SU-DHL-6 (cell line): Measurements from ENCODE around the gene RIN3.

Source experiments
- H2AFZ ChIP-seq: fragments of 200-600 bp; sonication (generic); 2 replicates; pipeline ENCODE4 v1.6.1; 2014; ENCODE audit warnings: low read depth, mild to moderate bottlenecking, moderate library complexity, mixed read lengths, antibody characterized with exemption, low read length; ENCODE audit not compliant: severe bottlenecking
- H3F3A ChIP-seq: fragments of 200-600 bp; shearing (Covaris generic); 2 replicates; pipeline ENCODE4 v1.6.0; 2016; ENCODE audit warnings: antibody characterized with exemption, mild to moderate bottlenecking; ENCODE audit not compliant: insufficient read depth
- H3K27ac ChIP-seq: fragments of 200-600 bp; sonication (generic); 2 replicates; pipeline ENCODE4 v1.5.1; 2016; ENCODE audit warnings: low read depth, mild to moderate bottlenecking, low read length, moderate library complexity, mixed read lengths
- H3K27me3 ChIP-seq: fragments of 200-600 bp; sonication (generic), shearing (Covaris generic); 2 replicates; pipeline ENCODE4 v1.6.0; 2014; ENCODE audit warnings: mild to moderate bottlenecking, low read length
- H3K36me3 ChIP-seq: fragments of 200-600 bp; sonication (generic); 2 replicates; pipeline ENCODE4 v1.6.1; 2014; ENCODE audit warnings: mild to moderate bottlenecking, low read length, mixed read lengths
- H3K4me2 ChIP-seq: fragments of 300-600, 200-600 bp; shearing (Covaris generic), sonication (generic); 2 replicates; pipeline ENCODE4 v1.6.0; 2014; ENCODE audit warnings: low read length, low read depth, mild to moderate bottlenecking; ENCODE audit not compliant: poor library complexity, severe bottlenecking
- H3K4me3 ChIP-seq: fragments of 200-600 bp; sonication (generic); 2 replicates; pipeline ENCODE4 v1.5.1; 2014; ENCODE audit warnings: antibody characterized with exemption, low read length, mild to moderate bottlenecking, mixed read lengths; ENCODE audit not compliant: insufficient read depth, poor library complexity, severe bottlenecking
- H3K79me2 ChIP-seq: fragments of 200-600 bp; sonication (generic); 2 replicates; pipeline ENCODE4 v1.6.1; 2014; ENCODE audit warnings: mild to moderate bottlenecking, low read length, moderate library complexity; ENCODE audit not compliant: insufficient read depth
- H3K9ac ChIP-seq: fragments of 200-600 bp; sonication (generic); 2 replicates; pipeline ENCODE4 v1.7.0; 2014; ENCODE audit warnings: mild to moderate bottlenecking, low read length
- H3K9me2 ChIP-seq: fragments of 200-600 bp; sonication (generic); replicated peaks from 2 replicates; pipeline ENCODE4 v1.6.1; 2014; ENCODE audit warnings: low read length; ENCODE audit not compliant: insufficient read depth
- H3K9me3 ChIP-seq: fragments of 200-600 bp; sonication (generic); 2 replicates; pipeline ENCODE4 v1.6.1; 2014; ENCODE audit warnings: low read length, mixed read lengths; ENCODE audit not compliant: insufficient read depth
- H4K20me1 ChIP-seq: fragments of 200-600 bp; sonication (generic); 2 replicates; pipeline ENCODE4 v1.6.1; 2014; ENCODE audit warnings: low read depth, mild to moderate bottlenecking, antibody characterized with exemption, low read length, moderate library complexity, mixed read lengths
- CTCF ChIP-seq: fragments of 200-600 bp; sonication (generic); IDR thresholded peaks from one replicate; pipeline ENCODE4 v1.5.1; 2017; ENCODE audit warnings: antibody characterized with exemption, mild to moderate bottlenecking, low read length, moderate library complexity; ENCODE audit not compliant: insufficient read depth, poor library complexity, severe bottlenecking
- EZH2phosphoT487 ChIP-seq: fragments of 200-600 bp; sonication (generic), shearing (Covaris generic); conservative IDR thresholded peaks from 2 replicates; pipeline ENCODE4 v1.6.1; 2018; ENCODE audit warnings: mild to moderate bottlenecking, antibody characterized with exemption, low read length, moderate library complexity, mixed read lengths

RIN3 gene

GRCh38 chr14:92615451-92615850 is 101.9 kb downstream of the RIN3 start:
- H3K9ac ChIP-seq = no peak overlapping the region
- H3K79me2 ChIP-seq = no peaks in the 10 kb centered on the region
- H3K4me3 ChIP-seq = no peak overlapping the region
- no peaks in the 10 kb centered on the region for H3K27me3 ChIP-seq
- H3K9me2 ChIP-seq = no peaks in the 10 kb centered on the region
- no peaks in the 10 kb centered on the region for H3K9me3 ChIP-seq
- no peak for TF ChIP-seq EZH2phosphoT487
- TF ChIP-seq CTCF = no peak
- H3K27ac ChIP-seq = no peak overlapping the region
- no peaks in the 10 kb centered on the region for H3K36me3 ChIP-seq
- no peaks in the 10 kb centered on the region for H4K20me1 ChIP-seq
- H3F3A ChIP-seq = no peaks in the 10 kb centered on the region
- no peak overlapping the region for H2AFZ ChIP-seq
- H3K4me2 ChIP-seq = no peak overlapping the region

GRCh38 chr14:92616178-92616577 is 102.6 kb downstream of the RIN3 start:
- no peak overlapping the region for H3K27ac ChIP-seq
- no peaks in the 10 kb centered on the region for H3K9me3 ChIP-seq
- no peak overlapping the region for H2AFZ ChIP-seq
- H3K9ac ChIP-seq = no peak overlapping the region
- H3K9me2 ChIP-seq = no peaks in the 10 kb centered on the region
- no peaks in the 10 kb centered on the region for H3K27me3 ChIP-seq
- no peaks in the 10 kb centered on the region for H3K36me3 ChIP-seq
- no peak overlapping the region for H3K4me2 ChIP-seq
- H3K79me2 ChIP-seq = no peaks in the 10 kb centered on the region
- H3F3A ChIP-seq = no peaks in the 10 kb centered on the region
- H4K20me1 ChIP-seq = no peaks in the 10 kb centered on the region
- no peak for TF ChIP-seq EZH2phosphoT487
- no peak for TF ChIP-seq CTCF
- no peak overlapping the region for H3K4me3 ChIP-seq

GRCh38 chr14:92617581-92617980 is 104.0 kb downstream of the RIN3 start:
- Histone ChIP-seq H2AFZ (no peak overlapping the region), H3K9me2 (no peaks in the 10 kb centered on the region), H3K79me2 (no peaks in the 10 kb centered on the region), H4K20me1 (no peaks in the 10 kb centered on the region), H3F3A (no peaks in the 10 kb centered on the region), H3K9me3 (peaks cover 7% of the 10 kb centered on the region; the same call in 1 of the 2 replicates), H3K4me3 (no peak overlapping the region), H3K27ac (no peak overlapping the region), H3K9ac (no peak overlapping the region), H3K36me3 (no peaks in the 10 kb centered on the region), H3K4me2 (no peak overlapping the region), H3K27me3 (no peaks in the 10 kb centered on the region)
- TF ChIP-seq EZH2phosphoT487 (no peak), CTCF (no peak)
